DND-41 (cell line): ENCODE data around the gene ITGAX.
A peak's percentile ranks its signal among the peaks of the same experiment; 100 is the strongest.
"Not testable (repeated sequence)": the region's sequence is repeated elsewhere in the genome, so short reads cannot be mapped to it uniquely, and the experiment has no call there.

Experiments
- ATAC-seq: fragments of 200-7000 bp; cut with Tn5 transposase; 3 replicates; pipeline ENCODE4 v1.9.1; 2021; ENCODE audit warnings: low read depth; ENCODE audit not compliant: insufficient read depth
- DNase-seq: peaks from one replicate; pipeline ENCODE4 v3.0.0-alpha.2; 2020
- H2AFZ ChIP-seq: 2 replicates; pipeline ENCODE4 v1.6.0; 2012; ENCODE audit warnings: low read depth, low read length
- H3K27ac ChIP-seq: 2 replicates; pipeline ENCODE4 v1.5.1; 2012; ENCODE audit warnings: low read length, inconsistent platforms
- H3K27me3 ChIP-seq: fragments of 200-600 bp; sonication (generic); 2 replicates; pipeline ENCODE4 v1.6.0; 2012; ENCODE audit warnings: low read length, mild to moderate bottlenecking, inconsistent platforms; ENCODE audit not compliant: insufficient read depth, poor library complexity
- H3K36me3 ChIP-seq: 2 replicates; pipeline ENCODE4 v1.5.1; 2012; ENCODE audit warnings: low read length, inconsistent platforms; ENCODE audit not compliant: insufficient read depth
- H3K4me1 ChIP-seq: 2 replicates; pipeline ENCODE4 v1.5.1; 2012; ENCODE audit warnings: mild to moderate bottlenecking, low read length; ENCODE audit not compliant: insufficient read depth
- H3K4me2 ChIP-seq: 2 replicates; pipeline ENCODE4 v1.6.0; 2012; ENCODE audit warnings: mild to moderate bottlenecking, moderate library complexity, low read length, inconsistent platforms; ENCODE audit not compliant: insufficient read depth
- H3K4me3 ChIP-seq, 2 experiments: fragments of 200-600 bp in 1 of 2; shearing (Covaris generic) in 1 of 2; 2 replicates each; pipeline ENCODE4 v1.5.1; 2012 to 2016; ENCODE audit warnings: inconsistent platforms in 2 of 2, low read length in 2 of 2, mild to moderate bottlenecking in 2 of 2, low read depth in 1 of 2, moderate library complexity in 1 of 2
- H3K79me2 ChIP-seq: 2 replicates; pipeline ENCODE4 v1.6.0; 2012; ENCODE audit warnings: low read length, inconsistent platforms; ENCODE audit not compliant: insufficient read depth
- H3K9ac ChIP-seq: 2 replicates; pipeline ENCODE4 v1.6.0; 2012; ENCODE audit warnings: low read depth, mild to moderate bottlenecking, inconsistent platforms, low read length, moderate library complexity
- H3K9me3 ChIP-seq: 2 replicates; pipeline ENCODE4 v1.5.1; 2012; ENCODE audit warnings: low read length, moderate library complexity, mild to moderate bottlenecking, inconsistent platforms; ENCODE audit not compliant: insufficient read depth, severe bottlenecking
- H4K20me1 ChIP-seq: 2 replicates; pipeline ENCODE4 v1.6.0; 2012; ENCODE audit warnings: low read length; ENCODE audit not compliant: insufficient read depth
- EZH2 ChIP-seq: IDR thresholded peaks from 3 replicates; pipeline ENCODE4 v1.6.1; 2012; ENCODE audit warnings: borderline replicate concordance, low read depth, mild to moderate bottlenecking, moderate library complexity, low read length, inconsistent platforms; ENCODE audit not compliant: severe bottlenecking
- TF ChIP-seq, protein P1 (sequence below): IDR thresholded peaks from 2 replicates; pipeline ENCODE4 v1.5.1; 2012; ENCODE audit warnings: borderline replicate concordance, low read length, moderate library complexity, mild to moderate bottlenecking; ENCODE audit not compliant: poor library complexity, severe bottlenecking; ENCODE audit errors: extremely low read depth

The ITGAX gene

DNA sequence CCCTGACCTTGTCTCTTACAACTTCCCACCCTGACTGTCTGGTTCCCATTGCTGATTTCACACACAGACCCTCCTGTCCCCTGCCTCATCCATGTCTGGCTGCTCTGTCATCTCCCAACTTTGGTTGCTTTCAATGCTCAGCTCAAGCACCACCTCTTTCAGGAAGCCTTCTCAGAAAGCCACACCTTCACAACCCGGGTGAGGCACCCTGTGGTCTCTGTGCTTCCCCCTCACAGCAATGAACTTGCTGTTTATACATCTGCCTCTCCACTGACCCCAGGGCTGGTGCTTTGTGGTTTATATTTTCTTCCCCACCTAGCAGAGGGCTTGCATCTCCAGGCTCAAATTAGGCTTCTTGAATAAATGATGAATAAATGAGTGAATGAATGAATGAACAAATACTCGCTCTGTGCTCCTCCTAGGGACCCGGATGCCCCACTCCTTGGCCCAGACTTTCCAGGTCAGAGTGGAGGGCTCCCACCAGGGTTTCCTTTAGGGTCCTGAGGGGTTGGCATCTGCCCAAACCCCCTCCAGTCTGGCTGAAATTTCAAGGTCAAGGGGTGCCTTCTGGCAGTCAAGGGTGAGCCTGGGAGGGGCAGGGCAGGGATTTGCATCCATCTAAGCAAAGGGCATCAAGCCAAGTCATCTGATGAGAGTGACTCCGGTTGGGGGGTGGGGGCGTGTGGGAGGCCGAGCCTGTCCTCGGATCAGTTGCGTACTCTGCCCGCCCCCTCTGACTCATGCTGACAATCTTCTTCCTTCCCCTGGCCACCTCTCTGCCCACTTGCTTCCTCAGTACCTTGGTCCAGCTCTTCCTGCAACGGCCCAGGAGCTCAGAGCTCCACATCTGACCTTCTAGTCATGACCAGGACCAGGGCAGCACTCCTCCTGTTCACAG is at the start of gene ITGAX:
TSS of gene ITGAX (plus strand) at position 783 of the 898 bp plus-strand sequence. CDS start at position 862, 79 bp downstream.
- ATAC-seq (peak; percentile 47; the same call in 1 of the 3 replicates), DNase-seq (peak; percentile 13)
- Histone ChIP-seq H3K4me1 (no peaks in the 10 kb centered on the region), H3K36me3 (no peaks in the 10 kb centered on the region), H3K79me2 (no peaks in the 10 kb centered on the region), H3K9ac (no peak within 1 kb of the TSS), H3K27me3 (no peaks in the 10 kb centered on the region), H2AFZ (no peak within 1 kb of the TSS), H3K27ac (no peak within 1 kb of the TSS), H3K9me3 (no peaks in the 10 kb centered on the region), H3K4me2 (no peak within 1 kb of the TSS), H3K4me3 (no peak within 1 kb of the TSS), H4K20me1 (no peaks in the 10 kb centered on the region)
- TF ChIP-seq, protein P1, sequence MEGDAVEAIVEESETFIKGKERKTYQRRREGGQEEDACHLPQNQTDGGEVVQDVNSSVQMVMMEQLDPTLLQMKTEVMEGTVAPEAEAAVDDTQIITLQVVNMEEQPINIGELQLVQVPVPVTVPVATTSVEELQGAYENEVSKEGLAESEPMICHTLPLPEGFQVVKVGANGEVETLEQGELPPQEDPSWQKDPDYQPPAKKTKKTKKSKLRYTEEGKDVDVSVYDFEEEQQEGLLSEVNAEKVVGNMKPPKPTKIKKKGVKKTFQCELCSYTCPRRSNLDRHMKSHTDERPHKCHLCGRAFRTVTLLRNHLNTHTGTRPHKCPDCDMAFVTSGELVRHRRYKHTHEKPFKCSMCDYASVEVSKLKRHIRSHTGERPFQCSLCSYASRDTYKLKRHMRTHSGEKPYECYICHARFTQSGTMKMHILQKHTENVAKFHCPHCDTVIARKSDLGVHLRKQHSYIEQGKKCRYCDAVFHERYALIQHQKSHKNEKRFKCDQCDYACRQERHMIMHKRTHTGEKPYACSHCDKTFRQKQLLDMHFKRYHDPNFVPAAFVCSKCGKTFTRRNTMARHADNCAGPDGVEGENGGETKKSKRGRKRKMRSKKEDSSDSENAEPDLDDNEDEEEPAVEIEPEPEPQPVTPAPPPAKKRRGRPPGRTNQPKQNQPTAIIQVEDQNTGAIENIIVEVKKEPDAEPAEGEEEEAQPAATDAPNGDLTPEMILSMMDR = no peak
- TF ChIP-seq EZH2 = no peak

GRCh38 chr16:31305219-31305618 is 49.8 kb upstream of the ITGAX start:
- Histone ChIP-seq H3K9ac (no peak overlapping the region), H4K20me1 (no peaks in the 10 kb centered on the region), H3K9me3 (no peaks in the 10 kb centered on the region), H3K4me1 (no peaks in the 10 kb centered on the region), H3K4me2 (no peak overlapping the region), H3K27me3 (peaks cover 3% of the 10 kb centered on the region), H3K79me2 (no peaks in the 10 kb centered on the region), H3K4me3 (no peak overlapping the region), H3K36me3 (no peaks in the 10 kb centered on the region), H2AFZ (no peak overlapping the region), H3K27ac (no peak overlapping the region)
- ATAC-seq (no peak), DNase-seq (no peak)
- no peak for TF ChIP-seq EZH2
- TF ChIP-seq, protein P1 = no peak

- H3K4me2 ChIP-seq, H3K4me3 ChIP-seq, H4K20me1 ChIP-seq, H3K36me3 ChIP-seq, H3K27ac ChIP-seq, H2AFZ ChIP-seq, H3K9me3 ChIP-seq, H3K9ac ChIP-seq, H3K79me2 ChIP-seq, H3K27me3 ChIP-seq, H3K4me1 ChIP-seq, DNase-seq, ATAC-seq: not testable (repeated sequence)
Observed at GRCh38 chr16:31308381-31308780, 46.6 kb upstream of the ITGAX start.

DNA sequence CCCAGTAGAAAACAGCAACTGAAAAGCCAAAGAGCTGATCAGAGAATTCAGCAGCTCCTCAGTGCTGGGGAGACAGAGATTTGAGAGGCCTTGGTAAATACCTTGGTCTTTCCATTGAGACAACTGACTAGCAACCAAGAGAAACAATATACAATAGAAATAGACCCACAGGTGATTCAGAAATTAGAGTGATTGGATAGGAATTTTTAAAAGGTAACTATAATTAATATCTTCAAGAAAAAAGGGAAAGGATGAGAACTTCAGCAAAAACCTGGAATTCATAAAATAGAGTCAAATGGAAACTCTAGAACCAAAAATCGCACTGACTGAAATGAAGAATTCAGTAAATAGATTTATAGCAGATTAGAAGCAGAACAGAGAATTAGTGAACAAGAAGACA is 32.5 kb upstream of the ITGAX start:
- Histone ChIP-seq H3K4me1 (peaks cover under 1% of the 10 kb centered on the region), H3K27me3 (no peaks in the 10 kb centered on the region), H3K9me3 (peaks cover 21% of the 10 kb centered on the region), H3K36me3 (no peaks in the 10 kb centered on the region), H3K4me3 (no peak overlapping the region), H3K9ac (no peak overlapping the region), H3K79me2 (no peaks in the 10 kb centered on the region), H3K4me2 (no peak overlapping the region), H3K27ac (no peak overlapping the region), H2AFZ (no peak overlapping the region), H4K20me1 (no peaks in the 10 kb centered on the region)
- no peak for DNase-seq
- TF ChIP-seq EZH2 = no peak
- TF ChIP-seq, protein P1 = no peak
- ATAC-seq = no peak
